ENCODE results near the gene GUCA2B. TPM values are rescaled to one million over a fixed set of nuclear protein-coding genes. Genes with fewer than 3 reads are reported as not detected.

The GUCA2B gene
- total RNA-seq, 6 experiments from 2014 or later = not detected

GRCh38 chr1:42145764-42146625, 7.2 kb upstream of the GUCA2B start:
- DNase-seq = no peak
- no peaks in the 10 kb centered on the region for H3K9me3 Mint-ChIP-seq
- H3K4me3 Mint-ChIP-seq = no peak overlapping the region
- no peak for TF ChIP-seq CTCF (IDR thresholded peaks at IDR 0.05)
- H3K4me1 Mint-ChIP-seq (ENCODE audit: low read depth) = peaks cover 5% of the 10 kb centered on the region; the same call in 1 of the 2 replicates
- no peak overlapping the region for H3K27ac Mint-ChIP-seq
- H3K27me3 Mint-ChIP-seq (ENCODE audit: insufficient read depth) = peaks cover 37% of the 10 kb centered on the region
- H3K36me3 Mint-ChIP-seq (ENCODE audit: low read depth) = no peaks in the 10 kb centered on the region

GRCh38 chr1:42146626-42147320, 6.4 kb upstream of the GUCA2B start:
- Mint-ChIP-seq H3K9me3 (no peaks in the 10 kb centered on the region), H3K27me3 (ENCODE audit: insufficient read depth) (peaks cover 37% of the 10 kb centered on the region), H3K4me3 (no peak overlapping the region), H3K36me3 (ENCODE audit: low read depth) (no peaks in the 10 kb centered on the region), H3K27ac (no peak overlapping the region), H3K4me1 (ENCODE audit: low read depth) (peaks cover 5% of the 10 kb centered on the region; the same call in 1 of the 2 replicates)
- TF ChIP-seq CTCF (IDR thresholded peaks at IDR 0.05) = peak; percentile 84
- peak; percentile 32 for DNase-seq

GRCh38 chr1:42148166-42148565, 5.0 kb upstream of the GUCA2B start:
- no peak overlapping the region for H3K4me3 Mint-ChIP-seq
- no peaks in the 10 kb centered on the region for H3K9me3 Mint-ChIP-seq
- H3K36me3 Mint-ChIP-seq (ENCODE audit: low read depth) = no peaks in the 10 kb centered on the region
- H3K27me3 Mint-ChIP-seq (ENCODE audit: insufficient read depth) = peaks cover 28% of the 10 kb centered on the region
- H3K27ac Mint-ChIP-seq = no peak overlapping the region
- DNase-seq = no peak
- H3K4me1 Mint-ChIP-seq (ENCODE audit: low read depth) = peaks cover 2% of the 10 kb centered on the region; the same call in 1 of the 2 replicates
- no peak for TF ChIP-seq CTCF (IDR thresholded peaks at IDR 0.05)

GRCh38 chr1:42150651-42151050, 2.6 kb upstream of the GUCA2B start:
- no peaks in the 10 kb centered on the region for H3K9me3 Mint-ChIP-seq
- no peak for TF ChIP-seq CTCF (IDR thresholded peaks at IDR 0.05)
- no peaks in the 10 kb centered on the region for H3K36me3 Mint-ChIP-seq (ENCODE audit: low read depth)
- H3K27me3 Mint-ChIP-seq (ENCODE audit: insufficient read depth) = peaks cover 15% of the 10 kb centered on the region
- H3K27ac Mint-ChIP-seq = no peak overlapping the region
- H3K4me1 Mint-ChIP-seq (ENCODE audit: low read depth) = no peaks in the 10 kb centered on the region
- no peak for DNase-seq
- no peak overlapping the region for H3K4me3 Mint-ChIP-seq

GRCh38 chr1:42152119-42152518, 1.1 kb upstream of the GUCA2B start:
- no peak for TF ChIP-seq CTCF (IDR thresholded peaks at IDR 0.05)
- Mint-ChIP-seq H3K9me3 (no peaks in the 10 kb centered on the region), H3K4me3 (no peak overlapping the region), H3K27ac (no peak overlapping the region), H3K27me3 (ENCODE audit: insufficient read depth) (peaks cover 16% of the 10 kb centered on the region), H3K4me1 (ENCODE audit: low read depth) (no peaks in the 10 kb centered on the region), H3K36me3 (ENCODE audit: low read depth) (no peaks in the 10 kb centered on the region)
- no peak for DNase-seq
